GM21717 (cell line): ENCODE results near the gene COL23A1.

Source experiments
- ATAC-seq: cut with Tn5 transposase; IDR thresholded peaks from one replicate; pipeline ENCODE4 v1.9.1; 2021; ENCODE audit warnings: mild to moderate bottlenecking, moderate library complexity; ENCODE audit not compliant: unreplicated experiment

Gene COL23A1

GRCh38 chr5:178291969-178292825, 298.0 kb downstream of the COL23A1 start:
- no peak for ATAC-seq

- no peak for ATAC-seq
Measured at GRCh38 chr5:178291161-178291561, 299.0 kb downstream of the COL23A1 start.

- no peak for ATAC-seq
Measured at GRCh38 chr5:178290376-178290775, 299.8 kb downstream of the COL23A1 start.

GRCh38 chr5:178289438-178289837, 300.8 kb downstream of the COL23A1 start:
- ATAC-seq, result no peak

- no peak for ATAC-seq
Measured at GRCh38 chr5:178288401-178289368, 301.5 kb downstream of the COL23A1 start.

- ATAC-seq, result no peak
Measured at GRCh38 chr5:178287791-178288105, 302.4 kb downstream of the COL23A1 start.

GRCh38 chr5:178287091-178287790, 303.0 kb downstream of the COL23A1 start:
- no peak for ATAC-seq

- no peak for ATAC-seq
Measured at GRCh38 chr5:178286226-178287090, 303.7 kb downstream of the COL23A1 start.

GRCh38 chr5:178285399-178286225, 304.6 kb downstream of the COL23A1 start:
- no peak for ATAC-seq

GRCh38 chr5:178284996-178285395, 305.2 kb downstream of the COL23A1 start:
- no peak for ATAC-seq

- ATAC-seq, result no peak
Measured at GRCh38 chr5:178284093-178284675, 306.0 kb downstream of the COL23A1 start.

- ATAC-seq, result no peak
Measured at GRCh38 chr5:178283520-178283919, 306.7 kb downstream of the COL23A1 start.

- ATAC-seq, result no peak
Measured at GRCh38 chr5:178282391-178282790, 307.8 kb downstream of the COL23A1 start.

- no peak for ATAC-seq
Measured at GRCh38 chr5:178281331-178281730, 308.9 kb downstream of the COL23A1 start.

- ATAC-seq, result no peak
Measured at GRCh38 chr5:178280631-178281030, 309.6 kb downstream of the COL23A1 start.

GRCh38 chr5:178279723-178280438, 310.3 kb downstream of the COL23A1 start:
- peak; percentile 68 for ATAC-seq

GRCh38 chr5:178279026-178279722, 311.0 kb downstream of the COL23A1 start:
- no peak for ATAC-seq
